Measurements from ENCODE around the gene RPS10.

The RPS10 gene

DNA sequence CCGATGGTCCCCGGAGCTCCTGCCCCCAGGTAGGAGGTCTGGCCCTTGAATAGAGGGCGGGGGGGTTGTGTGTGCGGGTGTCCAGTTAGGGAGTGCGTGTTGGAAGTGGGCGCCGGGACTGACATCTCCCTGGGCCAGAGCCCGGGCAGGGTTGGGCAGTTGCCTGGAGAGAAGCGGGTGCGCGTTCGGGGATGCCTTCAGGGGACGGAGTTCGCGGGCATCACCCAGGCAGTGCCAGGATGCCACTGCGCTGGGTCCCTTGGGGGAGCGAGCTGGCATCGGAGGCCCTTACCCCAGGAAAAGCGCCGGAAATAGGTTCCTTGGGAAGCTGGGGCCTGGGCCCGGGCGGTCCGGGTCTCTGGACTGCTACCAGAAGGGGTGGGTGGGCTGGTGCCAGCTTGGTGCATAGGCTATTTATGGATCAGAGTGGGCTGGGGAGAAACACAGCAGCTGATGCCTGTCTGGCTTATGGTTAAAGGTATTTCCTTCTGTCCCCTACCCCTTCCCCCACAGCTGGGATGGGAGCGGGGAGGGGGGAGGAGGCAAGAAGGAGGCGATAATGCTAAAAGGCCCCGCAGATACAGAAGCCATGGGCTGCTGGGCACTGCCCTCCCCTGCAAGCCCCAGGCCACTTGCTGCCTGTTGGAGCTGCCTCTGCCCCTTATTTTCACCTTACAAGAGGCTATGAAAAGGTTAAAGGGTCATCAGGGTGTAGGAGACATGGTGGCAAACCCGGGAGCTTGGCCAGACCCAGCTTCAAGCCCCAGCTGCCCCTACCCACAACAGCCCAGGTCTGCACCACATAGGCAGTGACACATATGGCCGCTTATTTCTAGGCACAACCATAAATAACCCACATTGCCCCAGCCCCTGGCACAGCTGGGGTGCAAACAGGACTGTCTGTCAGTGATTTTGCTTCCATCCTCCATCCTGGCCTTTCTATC, 40.6 kb upstream of the RPS10 start:
- no peaks in the 10 kb centered on the region for H3K36me3 ChIP-seq (ENCODE audit: insufficient read depth, low read length)
- no peak overlapping the region for H3K27ac ChIP-seq (ENCODE audit: low read depth, low read length, poor library complexity, severe bottlenecking)
- no peaks in the 10 kb centered on the region for H3K79me2 ChIP-seq (ENCODE audit: insufficient read depth, low read length)
- no peaks in the 10 kb centered on the region for H4K20me1 ChIP-seq (ENCODE audit: insufficient read depth, low read length)
- peaks cover 8% of the 10 kb centered on the region for H3K27me3 ChIP-seq (ENCODE audit: insufficient read depth, low read length)
- H3K9ac ChIP-seq (ENCODE audit: low read length): no peak overlapping the region
- peaks cover 7% of the 10 kb centered on the region for H3K4me1 ChIP-seq (ENCODE audit: insufficient read depth, low read length, severe bottlenecking)
- TF ChIP-seq, protein P1, sequence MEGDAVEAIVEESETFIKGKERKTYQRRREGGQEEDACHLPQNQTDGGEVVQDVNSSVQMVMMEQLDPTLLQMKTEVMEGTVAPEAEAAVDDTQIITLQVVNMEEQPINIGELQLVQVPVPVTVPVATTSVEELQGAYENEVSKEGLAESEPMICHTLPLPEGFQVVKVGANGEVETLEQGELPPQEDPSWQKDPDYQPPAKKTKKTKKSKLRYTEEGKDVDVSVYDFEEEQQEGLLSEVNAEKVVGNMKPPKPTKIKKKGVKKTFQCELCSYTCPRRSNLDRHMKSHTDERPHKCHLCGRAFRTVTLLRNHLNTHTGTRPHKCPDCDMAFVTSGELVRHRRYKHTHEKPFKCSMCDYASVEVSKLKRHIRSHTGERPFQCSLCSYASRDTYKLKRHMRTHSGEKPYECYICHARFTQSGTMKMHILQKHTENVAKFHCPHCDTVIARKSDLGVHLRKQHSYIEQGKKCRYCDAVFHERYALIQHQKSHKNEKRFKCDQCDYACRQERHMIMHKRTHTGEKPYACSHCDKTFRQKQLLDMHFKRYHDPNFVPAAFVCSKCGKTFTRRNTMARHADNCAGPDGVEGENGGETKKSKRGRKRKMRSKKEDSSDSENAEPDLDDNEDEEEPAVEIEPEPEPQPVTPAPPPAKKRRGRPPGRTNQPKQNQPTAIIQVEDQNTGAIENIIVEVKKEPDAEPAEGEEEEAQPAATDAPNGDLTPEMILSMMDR (IDR thresholded peaks at IDR 0.05; ENCODE audit: low read length): no peak
- no peak for TF ChIP-seq EZH2 (IDR thresholded peaks at IDR 0.05; ENCODE audit: borderline replicate concordance, low read length)
- H3K9me3 ChIP-seq (ENCODE audit: low read length): no peaks in the 10 kb centered on the region
- no peak overlapping the region for H2AFZ ChIP-seq (ENCODE audit: low read length)
- no peak overlapping the region for H3K4me3 ChIP-seq (ENCODE audit: low read depth, low read length, poor library complexity, severe bottlenecking)
- no peaks in the 10 kb centered on the region for H3K9me2 ChIP-seq (ENCODE audit: low read depth, low read length)
- no peak overlapping the region; the same call in 1 of the 2 replicates for H3K4me2 ChIP-seq (ENCODE audit: low read length)
- no peaks in the 10 kb centered on the region for H3F3A ChIP-seq (ENCODE audit: insufficient read depth, low read length)

DNA sequence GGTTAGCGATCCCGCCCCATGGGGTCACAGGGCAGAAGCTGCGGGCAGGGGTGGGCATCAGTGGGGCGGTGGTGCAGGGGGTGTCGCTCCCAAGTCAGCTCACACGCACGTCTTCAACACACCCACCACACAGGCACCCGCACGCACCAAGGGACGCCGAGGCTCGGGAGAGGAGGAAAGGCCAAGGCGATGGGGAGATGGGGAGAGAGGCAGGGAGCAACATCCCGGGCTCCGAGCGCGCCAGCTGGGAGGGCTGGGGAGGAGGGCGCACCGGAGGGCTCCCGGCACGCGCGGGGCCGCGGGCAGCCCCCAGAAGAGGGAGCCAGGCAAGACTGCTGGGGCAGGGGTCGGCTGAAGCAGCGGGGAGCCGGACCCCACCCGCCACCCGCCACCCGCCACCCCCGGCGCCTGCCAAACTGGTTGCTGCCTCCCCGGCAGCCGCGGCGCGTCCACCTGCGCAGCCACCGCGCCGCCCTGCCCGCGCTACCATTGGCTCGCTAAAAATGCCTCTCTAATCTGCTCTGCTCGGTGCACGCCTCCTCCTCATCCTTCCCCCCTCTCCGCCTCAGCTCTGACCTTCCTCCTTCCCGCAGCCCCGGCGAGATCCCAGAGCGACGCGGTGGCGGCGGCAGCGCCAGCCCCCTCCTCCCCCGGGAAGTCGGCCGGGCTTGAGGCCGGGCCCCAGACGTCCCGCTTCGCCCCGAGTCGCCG, 39.8 kb upstream of the RPS10 start, which contains the start of gene PACSIN1:
TSS of gene PACSIN1 (plus strand) at position 546 of the 711 bp plus-strand sequence. CDS start 60,230 bp downstream, outside the sequence.
- H3K27me3 ChIP-seq (ENCODE audit: insufficient read depth, low read length): peaks cover 8% of the 10 kb centered on the region
- H3K4me1 ChIP-seq (ENCODE audit: insufficient read depth, low read length, severe bottlenecking): peaks cover 7% of the 10 kb centered on the region
- no peak within 1 kb of the TSS for H3K27ac ChIP-seq (ENCODE audit: low read depth, low read length, poor library complexity, severe bottlenecking)
- H2AFZ ChIP-seq (ENCODE audit: low read length): no peak within 1 kb of the TSS
- no peaks in the 10 kb centered on the region for H3K9me3 ChIP-seq (ENCODE audit: low read length)
- no peak within 1 kb of the TSS for H3K4me3 ChIP-seq (ENCODE audit: low read depth, low read length, poor library complexity, severe bottlenecking)
- H4K20me1 ChIP-seq (ENCODE audit: insufficient read depth, low read length): no peaks in the 10 kb centered on the region
- H3K36me3 ChIP-seq (ENCODE audit: insufficient read depth, low read length): no peaks in the 10 kb centered on the region
- no peaks in the 10 kb centered on the region for H3F3A ChIP-seq (ENCODE audit: insufficient read depth, low read length)
- TF ChIP-seq EZH2 (IDR thresholded peaks at IDR 0.05; ENCODE audit: borderline replicate concordance, low read length): no peak
- TF ChIP-seq, protein P1 (IDR thresholded peaks at IDR 0.05; ENCODE audit: low read length): no peak
- H3K9me2 ChIP-seq (ENCODE audit: low read depth, low read length): no peaks in the 10 kb centered on the region
- no peaks in the 10 kb centered on the region for H3K79me2 ChIP-seq (ENCODE audit: insufficient read depth, low read length)
- H3K9ac ChIP-seq (ENCODE audit: low read length): no peak within 1 kb of the TSS
- no peak within 1 kb of the TSS; the same call in 1 of the 2 replicates for H3K4me2 ChIP-seq (ENCODE audit: low read length)

DNA sequence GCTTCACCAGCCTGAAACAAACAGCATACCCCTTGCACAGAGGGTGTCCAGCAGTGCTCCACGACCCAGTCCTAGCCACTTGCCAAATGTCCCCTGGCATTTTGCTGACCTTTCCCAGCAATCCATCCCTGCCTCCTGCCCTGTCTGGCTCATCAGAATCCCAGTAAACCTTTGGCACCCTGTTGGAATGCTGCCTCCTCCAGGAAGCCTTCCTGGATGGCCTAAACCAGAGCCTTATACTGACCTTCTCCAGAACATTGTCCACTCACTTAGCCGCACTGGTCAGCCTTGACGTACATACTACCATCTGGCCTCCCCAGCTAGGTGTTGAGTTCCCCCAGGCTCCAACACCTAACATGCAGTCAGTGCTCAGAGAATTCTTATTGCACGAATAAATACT, 38.0 kb upstream of the RPS10 start:
- Histone ChIP-seq H3K79me2 (ENCODE audit: insufficient read depth, low read length) (no peaks in the 10 kb centered on the region), H2AFZ (ENCODE audit: low read length) (no peak overlapping the region), H3K4me2 (ENCODE audit: low read length) (no peak overlapping the region), H3K36me3 (ENCODE audit: insufficient read depth, low read length) (no peaks in the 10 kb centered on the region), H3K9me3 (ENCODE audit: low read length) (no peaks in the 10 kb centered on the region), H3K9me2 (ENCODE audit: low read depth, low read length) (no peaks in the 10 kb centered on the region), H3K4me1 (ENCODE audit: insufficient read depth, low read length, severe bottlenecking) (peaks cover 5% of the 10 kb centered on the region), H3K4me3 (ENCODE audit: low read depth, low read length, poor library complexity, severe bottlenecking) (no peak overlapping the region), H4K20me1 (ENCODE audit: insufficient read depth, low read length) (no peaks in the 10 kb centered on the region), H3K27me3 (ENCODE audit: insufficient read depth, low read length) (peaks cover 8% of the 10 kb centered on the region), H3K27ac (ENCODE audit: low read depth, low read length, poor library complexity, severe bottlenecking) (no peak overlapping the region), H3F3A (ENCODE audit: insufficient read depth, low read length) (no peaks in the 10 kb centered on the region), H3K9ac (ENCODE audit: low read length) (no peak overlapping the region)
- TF ChIP-seq EZH2 (IDR thresholded peaks at IDR 0.05; ENCODE audit: borderline replicate concordance, low read length): no peak
- TF ChIP-seq, protein P1 (IDR thresholded peaks at IDR 0.05; ENCODE audit: low read length): no peak
